ENCODE measurements around the gene LRMDA. TPM values are rescaled to one million over a fixed set of nuclear protein-coding genes. Genes with fewer than 3 reads are reported as not detected.

Gene LRMDA
- total and polyA plus RNA-seq, 2 of the 8 experiments (the other 6 are each of a cell fraction or from before 2014, with no cell fraction given): 0.86 to 2.8 TPM

DNA sequence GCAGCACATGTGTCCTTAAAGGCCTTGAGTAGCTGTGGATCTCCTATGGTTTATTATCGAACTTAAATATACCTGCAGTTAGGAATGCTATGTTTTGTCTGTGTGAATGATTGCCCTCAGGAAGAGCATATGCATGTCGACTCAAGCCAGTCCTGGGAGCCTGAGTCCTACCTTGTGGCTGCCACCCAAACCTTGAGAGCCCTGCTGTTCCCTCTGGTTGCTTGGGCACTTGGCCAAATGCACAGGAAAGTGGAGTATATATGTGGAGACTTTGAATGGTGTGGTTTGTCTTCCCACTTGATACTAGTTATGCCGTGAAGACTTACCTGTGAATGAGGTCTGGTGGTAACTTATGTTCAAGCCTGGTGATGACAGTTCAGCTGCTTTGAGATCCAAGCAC is 409.8 kb downstream of the LRMDA start:
- Histone ChIP-seq H3K23me2 (ENCODE audit: low read depth, low read length) (no peaks in the 10 kb centered on the region), H3K14ac (ENCODE audit: insufficient read length) (no peak overlapping the region), H3K4ac (replicated peaks; ENCODE audit: insufficient read length, low read depth, low read length) (no peak overlapping the region), H2BK120ac (replicated peaks; ENCODE audit: low read depth, low read length) (no peak overlapping the region), H4K5ac (ENCODE audit: insufficient read length, low read depth, low read length) (no peak overlapping the region), H3K27me3 (replicated peaks in 1 of 4; ENCODE audit: control insufficient read depth in 3 of 4, extremely low read depth in 1 of 4, insufficient read depth in 3 of 4, low read length in 3 of 4) (no peaks in the 10 kb centered on the region), H3K18ac (ENCODE audit: extremely low read depth, low read length) (no peak overlapping the region), H3K36me3 (ENCODE audit: control insufficient read depth in 2 of 4, insufficient read depth in 4 of 4, low read length in 3 of 4) (no peaks in the 10 kb centered on the region), H2BK15ac (ENCODE audit: low read length) (no peak overlapping the region; the same call in 1 of the 2 replicates), H3K4me3 (ENCODE audit: extremely low read depth in 1 of 4, insufficient read depth in 2 of 4, low read depth in 3 of 4, low read length in 4 of 4) (no peak overlapping the region), H2AFZ (ENCODE audit: low read length) (no peak overlapping the region), H3K4me2 (ENCODE audit: insufficient read depth in 1 of 2, low read depth in 2 of 2, low read length in 2 of 2) (no peak overlapping the region), H3K79me2 (ENCODE audit: control insufficient read depth in 1 of 2, insufficient read depth in 2 of 2, low read length in 2 of 2) (no peaks in the 10 kb centered on the region), H3K9me3 (ENCODE audit: insufficient read depth in 2 of 2, low read depth in 1 of 2, low read length in 1 of 2) (no peaks in the 10 kb centered on the region), H3K4me1 (replicated peaks in 1 of 4; ENCODE audit: control insufficient read depth in 3 of 4, insufficient read depth in 4 of 4, low read length in 3 of 4) (peaks cover 0 to 10% (median 4%) of the 10 kb centered on the region in 4 experiments; a peak in 4 of 7 replicates), H3K27ac (ENCODE audit: low read depth, low read length) (no peak overlapping the region), H3K56ac (replicated peaks; ENCODE audit: insufficient read length, low read depth, low read length) (peak overlapping the region; percentile 17), H4K20me1 (replicated peaks in 1 of 2; ENCODE audit: control insufficient read depth in 1 of 2, insufficient read depth in 2 of 2, low read length in 2 of 2) (no peaks in the 10 kb centered on the region), H4K91ac (replicated peaks; ENCODE audit: insufficient read length, low read length) (no peak overlapping the region), H2BK5ac (ENCODE audit: low read depth, low read length) (no peak overlapping the region), H3K23ac (ENCODE audit: insufficient read length) (no peak overlapping the region), H2BK20ac (ENCODE audit: low read length) (0 out of 2 replicates have a peak overlapping the region, but pooled peaks have one; percentile 0), H3K79me1 (ENCODE audit: low read depth, low read length) (no peaks in the 10 kb centered on the region), H2AK5ac (ENCODE audit: low read depth, low read length) (no peak overlapping the region), H4K8ac (ENCODE audit: extremely low read depth, insufficient read depth, low read length) (no peak overlapping the region), H3K9ac (replicated peaks in 1 of 4; ENCODE audit: extremely low read depth in 1 of 4, low read depth in 3 of 4, low read length in 3 of 4) (no peak overlapping the region), H2BK12ac (ENCODE audit: low read depth, low read length) (no peak overlapping the region; the same call in 1 of the 2 replicates)
- CTCF ChIA-PET (ENCODE audit: partially characterized antibody): interaction anchor here (0.6 kb wide), 1 partner anchor 65 kb away, joined by 3 read pairs; no protein-coding TSS in a partner anchor
- FAIRE-seq (no peak), DNase-seq (ENCODE audit: low read depth in 1 of 2, low spot score in 2 of 2) (no peak)
- POLR2A ChIA-PET (ENCODE audit: partially characterized antibody): no interaction called here
- TF ChIP-seq JUN (IDR thresholded peaks at IDR 0.05; ENCODE audit: low read depth, low read length): no peak
- WGBS, 2 experiments (ENCODE audit: extremely low coverage in 1 of 2, insufficient coverage in 1 of 2, insufficient read length in 1 of 2, insufficient replicate concordance in 2 of 2, low coverage in 1 of 2, low lambda C conversion rate in 2 of 2, missing lambda C conversion rate in 1 of 2): 88% methylated on average over 3 of the region's 3 CpGs; no CpG with 5 or more reads in 1 of the 2 experiments
